HuH-7 (cell line): ENCODE results near the gene EGFR.

ENCODE experiments used
- DNase-seq: peaks from one replicate; pipeline ENCODE4 v3.0.0; 2011; ENCODE audit warnings: low spot score

EGFR gene

GRCh38 chr7:55212176-55212575, 193.4 kb downstream of the EGFR start:
- DNase-seq: no peak

- DNase-seq: no peak
Measured at GRCh38 chr7:55212838-55213237, 194.0 kb downstream of the EGFR start.

- no peak for DNase-seq
Measured at GRCh38 chr7:55214707-55215106, 195.9 kb downstream of the EGFR start.

GRCh38 chr7:55223023-55223422, 204.2 kb downstream of the EGFR start:
- no peak for DNase-seq

- DNase-seq: no peak
Measured at GRCh38 chr7:55224111-55224510, 205.3 kb downstream of the EGFR start.

GRCh38 chr7:55224810-55225209, 206.0 kb downstream of the EGFR start:
- DNase-seq: no peak

- DNase-seq: no peak
Measured at GRCh38 chr7:55230014-55230413, 211.2 kb downstream of the EGFR start.

- no peak for DNase-seq
Measured at GRCh38 chr7:55231736-55232280, 213.0 kb downstream of the EGFR start.

- DNase-seq: no peak
Measured at GRCh38 chr7:55233001-55233400, 214.2 kb downstream of the EGFR start.

GRCh38 chr7:55234408-55234807, 215.6 kb downstream of the EGFR start:
- DNase-seq: no peak

GRCh38 chr7:55235115-55235514, 216.3 kb downstream of the EGFR start:
- DNase-seq: no peak

- DNase-seq: no peak
Measured at GRCh38 chr7:55235801-55236200, 217.0 kb downstream of the EGFR start.

- no peak for DNase-seq
Measured at GRCh38 chr7:55236476-55236875, 217.7 kb downstream of the EGFR start.

- DNase-seq: no peak
Measured at GRCh38 chr7:55237156-55237893, 218.5 kb downstream of the EGFR start.

- no peak for DNase-seq
Measured at GRCh38 chr7:55239406-55239805, 220.6 kb downstream of the EGFR start.

- no peak for DNase-seq
Measured at GRCh38 chr7:55240418-55241142, 221.8 kb downstream of the EGFR start.

- DNase-seq: no peak
Measured at GRCh38 chr7:55241958-55242357, 223.1 kb downstream of the EGFR start.

- DNase-seq: no peak
Measured at GRCh38 chr7:55242613-55243012, 223.8 kb downstream of the EGFR start.

GRCh38 chr7:55244006-55244745, 225.4 kb downstream of the EGFR start:
- DNase-seq: no peak

GRCh38 chr7:55245271-55245723, 226.5 kb downstream of the EGFR start:
- no peak for DNase-seq

GRCh38 chr7:55246171-55246570, 227.4 kb downstream of the EGFR start:
- DNase-seq: no peak

- no peak for DNase-seq
Measured at GRCh38 chr7:55247428-55247827, 228.6 kb downstream of the EGFR start.

- DNase-seq: no peak
Measured at GRCh38 chr7:55248526-55248925, 229.7 kb downstream of the EGFR start.
